HEK293 (cell line): ENCODE results near the gene CKLF.

Experiments used
- CTCF ChIA-PET: fragments of 350-600 bp; formaldehyde crosslinking; extraction: SDS; loops from one replicate; lab custom pipeline; 2021; ENCODE audit warnings: antibody characterized with exemption; lab: Yijun Ruan, JAX
- POLR2A ChIA-PET: fragments of 300-600 bp; formaldehyde crosslinking; extraction: SDS; loops from one replicate; lab custom pipeline; 2020; ENCODE audit warnings: antibody characterized with exemption, inconsistent platforms; lab: Yijun Ruan, JAX
- H3K27ac ChIP-seq: fragments of 200-500 bp; sonication (Bioruptor generic); 2 replicates; pipeline ENCODE4 v1.5.1; 2014; ENCODE audit warnings: low read depth, low read length, control low read depth, inconsistent platforms; ENCODE audit errors: extremely low read depth
- H3K36me3 ChIP-seq, 2 experiments: fragments of 200-500 bp in 1 of 2; sonication (Bioruptor generic) in 1 of 2; 1 replicate in 1 of 2; 2 replicates in 1 of 2; pipeline ENCODE4 v1.5.1; 2014 to 2017; ENCODE audit warnings: inconsistent platforms in 2 of 2, low read length in 2 of 2; ENCODE audit not compliant: control insufficient read depth in 2 of 2, insufficient read depth in 1 of 2
- H3K4me1 ChIP-seq: fragments of 200-500 bp; sonication (Bioruptor generic); 2 replicates; pipeline ENCODE4 v1.5.1; 2014; ENCODE audit warnings: mild to moderate bottlenecking, low read length, inconsistent platforms; ENCODE audit not compliant: control insufficient read depth, insufficient read depth
- H3K4me3 ChIP-seq: 2 replicates; pipeline ENCODE4 v1.5.1; 2011; ENCODE audit warnings: low read depth, mild to moderate bottlenecking, control low read depth, low read length, moderate library complexity
- H3K9me3 ChIP-seq: fragments of 200-500 bp; sonication (Bioruptor generic); 2 replicates; pipeline ENCODE4 v1.5.1; 2014; ENCODE audit warnings: low read depth, low read length, inconsistent platforms; ENCODE audit not compliant: control insufficient read depth, insufficient read depth
- BCL11B ChIP-seq: fragments of 450-650 bp; formaldehyde crosslinking; IDR thresholded peaks from 2 replicates; pipeline ENCODE4 v1.5.1; 2016; ENCODE audit warnings: low read depth, missing biosample characterization, missing genetic modification characterization
- GLIS1 ChIP-seq: fragments of 450-650 bp; formaldehyde crosslinking; IDR thresholded peaks from 2 replicates; pipeline ENCODE4 v1.5.1; 2016; ENCODE audit warnings: missing biosample characterization, missing genetic modification characterization
- GLIS2 ChIP-seq: fragments of 450-650 bp; formaldehyde crosslinking; IDR thresholded peaks from 2 replicates; pipeline ENCODE4 v1.5.1; 2016; ENCODE audit warnings: missing biosample characterization, missing genetic modification characterization
- HOXA7 ChIP-seq: sonication (generic); formaldehyde crosslinking; IDR thresholded peaks from 2 replicates; pipeline ENCODE4 v1.8.1; 2022; ENCODE audit warnings: missing genetic modification reagents, borderline replicate concordance
- SP7 ChIP-seq: fragments of 450-650 bp; formaldehyde crosslinking; IDR thresholded peaks from 2 replicates; pipeline ENCODE4 v1.5.1; 2016; ENCODE audit warnings: missing biosample characterization, missing genetic modification characterization
- TCF7L2 ChIP-seq: IDR thresholded peaks from 2 replicates; pipeline ENCODE4 v1.6.1; 2011; ENCODE audit warnings: low read depth, mild to moderate bottlenecking, inconsistent platforms, low read length, moderate library complexity, borderline replicate concordance
- ZBTB20 ChIP-seq: fragments of 450-650 bp; formaldehyde crosslinking; IDR thresholded peaks from 2 replicates; pipeline ENCODE4 v1.5.1; 2016; ENCODE audit warnings: missing biosample characterization, missing genetic modification characterization
- ZNF133 ChIP-seq: fragments of 450-650 bp; formaldehyde crosslinking; IDR thresholded peaks from 2 replicates; pipeline ENCODE4 v1.5.1; 2016; ENCODE audit warnings: missing biosample characterization, missing genetic modification characterization
- ZNF138 ChIP-seq: fragments of 450-650 bp; formaldehyde crosslinking; IDR thresholded peaks from 2 replicates; pipeline ENCODE4 v1.5.1; 2016; ENCODE audit warnings: missing biosample characterization, missing genetic modification characterization, borderline replicate concordance
- ZNF266 ChIP-seq: fragments of 450-650 bp; formaldehyde crosslinking; IDR thresholded peaks from 2 replicates; pipeline ENCODE4 v1.5.1; 2016; ENCODE audit warnings: missing biosample characterization, missing genetic modification characterization, low read depth
- ZNF426 ChIP-seq: fragments of 450-650 bp; formaldehyde crosslinking; IDR thresholded peaks from 2 replicates; pipeline ENCODE4 v1.5.1; 2017; ENCODE audit warnings: missing biosample characterization, missing genetic modification characterization, mild to moderate bottlenecking, inconsistent platforms, moderate library complexity
- ZNF473 ChIP-seq: fragments of 450-650 bp; formaldehyde crosslinking; IDR thresholded peaks from 2 replicates; pipeline ENCODE4 v1.5.1; 2017; ENCODE audit warnings: missing biosample characterization, missing genetic modification characterization
- ZNF529 ChIP-seq: fragments of 450-650 bp; formaldehyde crosslinking; IDR thresholded peaks from 2 replicates; pipeline ENCODE4 v1.5.1; 2017; ENCODE audit warnings: missing genetic modification characterization, missing biosample characterization; ENCODE audit not compliant: insufficient replicate concordance
- ZNF549 ChIP-seq: fragments of 450-650 bp; IDR thresholded peaks from 2 replicates; pipeline ENCODE4 v1.5.1; 2018; ENCODE audit warnings: missing biosample characterization, missing genetic modification characterization, mild to moderate bottlenecking, inconsistent platforms, moderate library complexity
- ZNF596 ChIP-seq: fragments of 450-650 bp; IDR thresholded peaks from 2 replicates; pipeline ENCODE4 v1.5.0; 2018; ENCODE audit warnings: missing biosample characterization, mild to moderate bottlenecking, missing genetic modification characterization, moderate library complexity
- ZNF658 ChIP-seq: fragments of 450-650 bp; formaldehyde crosslinking; IDR thresholded peaks from 2 replicates; pipeline ENCODE4; 2016; ENCODE audit warnings: missing biosample characterization, missing genetic modification characterization
- ZNF677 ChIP-seq: fragments of 450-650 bp; IDR thresholded peaks from 2 replicates; pipeline ENCODE4 v1.5.0; 2018; ENCODE audit warnings: missing biosample characterization, mild to moderate bottlenecking, missing genetic modification characterization, moderate library complexity
- ZNF785 ChIP-seq: fragments of 450-650 bp; formaldehyde crosslinking; IDR thresholded peaks from 2 replicates; pipeline ENCODE4 v1.5.1; 2016; ENCODE audit warnings: missing biosample characterization, missing genetic modification characterization
- ZNF792 ChIP-seq: fragments of 450-650 bp; formaldehyde crosslinking; IDR thresholded peaks from 2 replicates; pipeline ENCODE4 v1.5.1; 2016; ENCODE audit warnings: missing biosample characterization, missing genetic modification characterization
- ZNF830 ChIP-seq: fragments of 450-650 bp; IDR thresholded peaks from 2 replicates; pipeline ENCODE4 v1.5.0; 2018; ENCODE audit warnings: missing biosample characterization, missing genetic modification characterization, low read depth, mild to moderate bottlenecking, moderate library complexity
- TF ChIP-seq, protein P1 (sequence below): fragments of 450-650 bp; formaldehyde crosslinking; IDR thresholded peaks from 2 replicates; pipeline ENCODE4 v1.5.1; 2016; ENCODE audit warnings: missing biosample characterization, missing genetic modification characterization
- TF ChIP-seq, protein P2 (sequence below): fragments of 450-650 bp; formaldehyde crosslinking; IDR thresholded peaks from 2 replicates; pipeline ENCODE4 v1.5.1; 2016; ENCODE audit warnings: missing biosample characterization, missing genetic modification characterization
- TF ChIP-seq, protein P3 (sequence below): fragments of 450-650 bp; formaldehyde crosslinking; conservative IDR thresholded peaks from 2 replicates; pipeline ENCODE4 v1.5.1; 2016; ENCODE audit warnings: low read depth, missing biosample characterization, missing genetic modification characterization
- TF ChIP-seq, protein P4 (sequence below): sonication (generic); formaldehyde crosslinking; IDR thresholded peaks from 2 replicates; pipeline ENCODE4 v1.8.1; 2022; ENCODE audit warnings: mild to moderate bottlenecking, moderate library complexity, missing genetic modification reagents
- TF ChIP-seq, protein P5 (sequence below): fragments of 450-650 bp; formaldehyde crosslinking; IDR thresholded peaks from 2 replicates; pipeline ENCODE4 v1.5.1; 2016; ENCODE audit warnings: missing biosample characterization, missing genetic modification characterization
- TF ChIP-seq, protein P6 (sequence below): fragments of 450-650 bp; formaldehyde crosslinking; IDR thresholded peaks from 2 replicates; pipeline ENCODE4 v1.5.1; 2017; ENCODE audit warnings: missing biosample characterization, missing genetic modification characterization

CKLF gene

DNA sequence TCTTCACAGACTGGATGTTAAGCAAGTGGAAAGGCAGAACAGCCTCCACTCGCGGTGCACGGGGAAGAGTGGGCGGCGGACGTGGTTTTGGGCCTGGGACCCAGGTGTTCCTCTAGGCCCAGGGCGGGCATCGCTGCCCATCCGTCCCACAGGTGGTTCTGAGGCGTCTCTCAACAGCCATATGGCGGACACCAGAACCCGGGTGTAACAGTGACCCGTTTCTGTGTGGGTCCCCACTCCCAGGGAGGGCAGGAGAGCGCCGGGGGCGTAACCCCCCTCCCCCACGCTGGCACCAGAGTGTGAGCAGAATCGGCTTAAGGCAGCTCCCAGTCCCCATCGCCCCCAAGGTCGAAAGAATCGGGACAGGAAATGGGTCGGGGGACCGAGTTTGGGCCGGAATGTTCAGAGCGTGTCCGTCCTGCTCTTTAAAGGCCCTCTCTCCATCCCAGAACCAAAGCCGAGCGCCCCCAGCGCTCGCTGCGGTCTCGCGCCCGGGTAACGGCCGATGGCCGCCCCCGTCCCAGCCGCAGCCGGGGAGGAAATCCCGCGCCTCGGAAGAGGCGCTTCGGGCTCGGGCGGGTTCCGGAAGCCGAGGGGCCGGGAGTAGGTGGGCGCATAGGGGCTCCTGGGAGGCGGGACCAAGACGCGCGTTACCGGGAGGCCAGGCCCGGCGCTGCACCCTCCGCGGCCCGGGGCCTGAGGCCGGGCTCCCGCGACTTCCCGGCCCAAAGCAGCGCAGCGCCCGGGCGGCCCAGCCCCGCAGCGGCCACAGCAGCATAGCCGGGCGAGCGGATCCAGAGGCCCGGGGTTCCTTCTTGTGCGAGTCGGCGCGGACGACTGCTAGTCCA is 2.9 kb upstream of the CKLF start, which contains the start of gene TK2 (continued):
- TF ChIP-seq GLIS1 (tag by site-specific recombination) (0 out of 2 replicates have a peak, but pooled peaks have one; percentile 25), ZNF830 (tag by site-specific recombination) (no peak), ZNF473 (no peak), ZNF426 (tag by site-specific recombination) (no peak), ZNF138 (tag by site-specific recombination) (no peak), ZNF133 (tag by site-specific recombination) (no peak), HOXA7 (CRISPR knock-in tag) (no peak), TCF7L2 (no peak), ZNF549 (tag by site-specific recombination) (no peak), ZBTB20 (tag by site-specific recombination) (peak; percentile 77), GLIS2 (peak; percentile 69), BCL11B (tag by site-specific recombination) (no peak), ZNF596 (tag by site-specific recombination) (peak; percentile 36; the same call in 1 of the 2 replicates)
- TF ChIP-seq, protein P1, sequence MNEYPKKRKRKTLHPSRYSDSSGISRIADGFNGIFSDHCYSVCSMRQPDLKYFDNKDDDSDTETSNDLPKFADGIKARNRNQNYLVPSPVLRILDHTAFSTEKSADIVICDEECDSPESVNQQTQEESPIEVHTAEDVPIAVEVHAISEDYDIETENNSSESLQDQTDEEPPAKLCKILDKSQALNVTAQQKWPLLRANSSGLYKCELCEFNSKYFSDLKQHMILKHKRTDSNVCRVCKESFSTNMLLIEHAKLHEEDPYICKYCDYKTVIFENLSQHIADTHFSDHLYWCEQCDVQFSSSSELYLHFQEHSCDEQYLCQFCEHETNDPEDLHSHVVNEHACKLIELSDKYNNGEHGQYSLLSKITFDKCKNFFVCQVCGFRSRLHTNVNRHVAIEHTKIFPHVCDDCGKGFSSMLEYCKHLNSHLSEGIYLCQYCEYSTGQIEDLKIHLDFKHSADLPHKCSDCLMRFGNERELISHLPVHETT (tag by site-specific recombination), result no peak
- TF ChIP-seq, protein P2, sequence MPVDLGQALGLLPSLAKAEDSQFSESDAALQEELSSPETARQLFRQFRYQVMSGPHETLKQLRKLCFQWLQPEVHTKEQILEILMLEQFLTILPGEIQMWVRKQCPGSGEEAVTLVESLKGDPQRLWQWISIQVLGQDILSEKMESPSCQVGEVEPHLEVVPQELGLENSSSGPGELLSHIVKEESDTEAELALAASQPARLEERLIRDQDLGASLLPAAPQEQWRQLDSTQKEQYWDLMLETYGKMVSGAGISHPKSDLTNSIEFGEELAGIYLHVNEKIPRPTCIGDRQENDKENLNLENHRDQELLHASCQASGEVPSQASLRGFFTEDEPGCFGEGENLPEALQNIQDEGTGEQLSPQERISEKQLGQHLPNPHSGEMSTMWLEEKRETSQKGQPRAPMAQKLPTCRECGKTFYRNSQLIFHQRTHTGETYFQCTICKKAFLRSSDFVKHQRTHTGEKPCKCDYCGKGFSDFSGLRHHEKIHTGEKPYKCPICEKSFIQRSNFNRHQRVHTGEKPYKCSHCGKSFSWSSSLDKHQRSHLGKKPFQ, result no peak

DNA sequence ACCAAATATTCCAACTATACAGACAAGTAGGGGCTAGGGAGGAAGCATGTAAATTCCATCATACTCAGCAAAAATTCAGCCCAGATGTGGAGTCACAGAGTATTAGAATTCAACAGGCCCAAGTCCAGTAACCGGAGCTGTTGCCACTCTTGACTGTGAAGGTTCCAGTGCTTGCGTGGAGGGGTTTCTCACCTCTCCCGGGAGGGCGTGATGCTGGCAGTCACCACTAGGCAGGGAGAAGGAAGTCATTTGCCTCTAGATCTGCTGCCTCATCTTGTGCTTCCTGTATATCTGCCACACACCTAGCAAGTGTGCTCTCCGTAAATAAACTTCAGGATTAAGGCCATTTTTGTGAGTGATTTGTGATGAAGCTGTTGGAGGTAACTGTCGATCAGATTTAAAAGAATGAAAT is 1.0 kb upstream of the CKLF start:
- CTCF ChIA-PET, result interaction anchor here (0.6 to 2.6 kb wide), 9 partner anchors 16 to 279 kb away, joined by 3 to 8 read pairs (median 3); partner anchors contain the start of gene NAE1
- Histone ChIP-seq H3K27ac (peak overlapping the region; percentile 64; the same call in 1 of the 2 replicates), H3K4me1 (no peaks in the 10 kb centered on the region)
- no peak for TF ChIP-seq ZNF785 (tag by site-specific recombination)
- no peak for TF ChIP-seq ZNF529 (tag by site-specific recombination)
- TF ChIP-seq, protein P3, sequence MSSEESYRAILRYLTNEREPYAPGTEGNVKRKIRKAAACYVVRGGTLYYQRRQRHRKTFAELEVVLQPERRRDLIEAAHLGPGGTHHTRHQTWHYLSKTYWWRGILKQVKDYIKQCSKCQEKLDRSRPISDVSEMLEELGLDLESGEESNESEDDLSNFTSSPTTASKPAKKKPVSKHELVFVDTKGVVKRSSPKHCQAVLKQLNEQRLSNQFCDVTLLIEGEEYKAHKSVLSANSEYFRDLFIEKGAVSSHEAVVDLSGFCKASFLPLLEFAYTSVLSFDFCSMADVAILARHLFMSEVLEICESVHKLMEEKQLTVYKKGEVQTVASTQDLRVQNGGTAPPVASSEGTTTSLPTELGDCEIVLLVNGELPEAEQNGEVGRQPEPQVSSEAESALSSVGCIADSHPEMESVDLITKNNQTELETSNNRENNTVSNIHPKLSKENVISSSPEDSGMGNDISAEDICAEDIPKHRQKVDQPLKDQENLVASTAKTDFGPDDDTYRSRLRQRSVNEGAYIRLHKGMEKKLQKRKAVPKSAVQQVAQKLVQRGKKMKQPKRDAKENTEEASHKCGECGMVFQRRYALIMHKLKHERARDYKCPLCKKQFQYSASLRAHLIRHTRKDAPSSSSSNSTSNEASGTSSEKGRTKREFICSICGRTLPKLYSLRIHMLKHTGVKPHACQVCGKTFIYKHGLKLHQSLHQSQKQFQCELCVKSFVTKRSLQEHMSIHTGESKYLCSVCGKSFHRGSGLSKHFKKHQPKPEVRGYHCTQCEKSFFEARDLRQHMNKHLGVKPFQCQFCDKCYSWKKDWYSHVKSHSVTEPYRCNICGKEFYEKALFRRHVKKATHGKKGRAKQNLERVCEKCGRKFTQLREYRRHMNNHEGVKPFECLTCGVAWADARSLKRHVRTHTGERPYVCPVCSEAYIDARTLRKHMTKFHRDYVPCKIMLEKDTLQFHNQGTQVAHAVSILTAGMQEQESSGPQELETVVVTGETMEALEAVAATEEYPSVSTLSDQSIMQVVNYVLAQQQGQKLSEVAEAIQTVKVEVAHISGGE (tag by site-specific recombination), result 0 out of 2 replicates have a peak, but pooled peaks have one; percentile 25
- no peak for TF ChIP-seq ZNF658 (tag by site-specific recombination)
- TF ChIP-seq, protein P4, sequence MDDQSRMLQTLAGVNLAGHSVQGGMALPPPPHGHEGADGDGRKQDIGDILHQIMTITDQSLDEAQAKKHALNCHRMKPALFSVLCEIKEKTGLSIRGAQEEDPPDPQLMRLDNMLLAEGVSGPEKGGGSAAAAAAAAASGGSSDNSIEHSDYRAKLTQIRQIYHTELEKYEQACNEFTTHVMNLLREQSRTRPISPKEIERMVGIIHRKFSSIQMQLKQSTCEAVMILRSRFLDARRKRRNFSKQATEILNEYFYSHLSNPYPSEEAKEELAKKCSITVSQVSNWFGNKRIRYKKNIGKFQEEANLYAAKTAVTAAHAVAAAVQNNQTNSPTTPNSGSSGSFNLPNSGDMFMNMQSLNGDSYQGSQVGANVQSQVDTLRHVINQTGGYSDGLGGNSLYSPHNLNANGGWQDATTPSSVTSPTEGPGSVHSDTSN (CRISPR knock-in tag), result no peak
- TF ChIP-seq ZNF792, result no peak
- TF ChIP-seq, protein P5, sequence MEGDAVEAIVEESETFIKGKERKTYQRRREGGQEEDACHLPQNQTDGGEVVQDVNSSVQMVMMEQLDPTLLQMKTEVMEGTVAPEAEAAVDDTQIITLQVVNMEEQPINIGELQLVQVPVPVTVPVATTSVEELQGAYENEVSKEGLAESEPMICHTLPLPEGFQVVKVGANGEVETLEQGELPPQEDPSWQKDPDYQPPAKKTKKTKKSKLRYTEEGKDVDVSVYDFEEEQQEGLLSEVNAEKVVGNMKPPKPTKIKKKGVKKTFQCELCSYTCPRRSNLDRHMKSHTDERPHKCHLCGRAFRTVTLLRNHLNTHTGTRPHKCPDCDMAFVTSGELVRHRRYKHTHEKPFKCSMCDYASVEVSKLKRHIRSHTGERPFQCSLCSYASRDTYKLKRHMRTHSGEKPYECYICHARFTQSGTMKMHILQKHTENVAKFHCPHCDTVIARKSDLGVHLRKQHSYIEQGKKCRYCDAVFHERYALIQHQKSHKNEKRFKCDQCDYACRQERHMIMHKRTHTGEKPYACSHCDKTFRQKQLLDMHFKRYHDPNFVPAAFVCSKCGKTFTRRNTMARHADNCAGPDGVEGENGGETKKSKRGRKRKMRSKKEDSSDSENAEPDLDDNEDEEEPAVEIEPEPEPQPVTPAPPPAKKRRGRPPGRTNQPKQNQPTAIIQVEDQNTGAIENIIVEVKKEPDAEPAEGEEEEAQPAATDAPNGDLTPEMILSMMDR, result peak; percentile 32; the same call in 1 of the 2 replicates
- no peak for TF ChIP-seq ZNF677
- TF ChIP-seq SP7, result no peak
- TF ChIP-seq ZNF266 (tag by site-specific recombination), result no peak
- TF ChIP-seq, protein P6, sequence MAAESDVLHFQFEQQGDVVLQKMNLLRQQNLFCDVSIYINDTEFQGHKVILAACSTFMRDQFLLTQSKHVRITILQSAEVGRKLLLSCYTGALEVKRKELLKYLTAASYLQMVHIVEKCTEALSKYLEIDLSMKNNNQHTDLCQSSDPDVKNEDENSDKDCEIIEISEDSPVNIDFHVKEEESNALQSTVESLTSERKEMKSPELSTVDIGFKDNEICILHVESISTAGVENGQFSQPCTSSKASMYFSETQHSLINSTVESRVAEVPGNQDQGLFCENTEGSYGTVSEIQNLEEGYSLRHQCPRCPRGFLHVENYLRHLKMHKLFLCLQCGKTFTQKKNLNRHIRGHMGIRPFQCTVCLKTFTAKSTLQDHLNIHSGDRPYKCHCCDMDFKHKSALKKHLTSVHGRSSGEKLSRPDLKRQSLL, result no peak

More for the DNA sequence above, 1.0 kb upstream of the CKLF start:
- POLR2A ChIA-PET, result interaction anchor here (0.7 to 1.4 kb wide), 3 partner anchors 23 to 322 kb away, joined by 3 to 4 read pairs (median 4); no protein-coding TSS in a partner anchor
- Histone ChIP-seq H3K4me3 (no peak overlapping the region), H3K9me3 (no peaks in the 10 kb centered on the region), H3K36me3 (peaks cover 0 to 10% of the 10 kb centered on the region in 2 experiments; a peak in 1 of 3 replicates)
